CD1c-positive myeloid dendritic cell (primary cell): Measurements from ENCODE around the gene STYXL1.
"Not testable (repeated sequence)": the region's sequence is repeated elsewhere in the genome, so short reads cannot be mapped to it uniquely, and the experiment has no call there.

Experiments
- DNase-seq: peaks from one replicate; pipeline ENCODE4 v3.0.0-alpha.2; 2016; ENCODE audit errors: extremely low spot score

The STYXL1 gene

GRCh38 chr7:76066716-76067503 lies 19.1 kb upstream of the STYXL1 start:
- no peak for DNase-seq

- DNase-seq: no peak
Measured at GRCh38 chr7:76065016-76065612, 17.3 kb upstream of the STYXL1 start.

GRCh38 chr7:76064208-76064970 lies 16.6 kb upstream of the STYXL1 start:
- no peak for DNase-seq

GRCh38 chr7:76063525-76063924 lies 15.7 kb upstream of the STYXL1 start:
- DNase-seq: no peak

GRCh38 chr7:76063114-76063513 lies 15.3 kb upstream of the STYXL1 start:
- DNase-seq: no peak

- DNase-seq: no peak
Measured at GRCh38 chr7:76062254-76062653, 14.5 kb upstream of the STYXL1 start.

- no peak for DNase-seq
Measured at GRCh38 chr7:76060842-76061241, 13.0 kb upstream of the STYXL1 start.

- not testable (repeated sequence) for DNase-seq
Measured at GRCh38 chr7:76058745-76059144, 10.9 kb upstream of the STYXL1 start.

- no peak for DNase-seq
Measured at GRCh38 chr7:76057813-76058145, 10.0 kb upstream of the STYXL1 start.

GRCh38 chr7:76057103-76057812 lies 9.5 kb upstream of the STYXL1 start:
- DNase-seq: no peak

GRCh38 chr7:76056241-76056640 lies 8.4 kb upstream of the STYXL1 start:
- no peak for DNase-seq

GRCh38 chr7:76054123-76055120 lies 6.6 kb upstream of the STYXL1 start:
- DNase-seq: no peak

- no peak for DNase-seq
Measured at GRCh38 chr7:76053461-76053860, 5.7 kb upstream of the STYXL1 start.

GRCh38 chr7:76052681-76053080 lies 4.9 kb upstream of the STYXL1 start:
- DNase-seq: not testable (repeated sequence)

GRCh38 chr7:76051840-76052239 lies 4.0 kb upstream of the STYXL1 start:
- DNase-seq: no peak

- no peak for DNase-seq
Measured at GRCh38 chr7:76050545-76050944, 2.7 kb upstream of the STYXL1 start.

GRCh38 chr7:76049295-76049694 lies 1.5 kb upstream of the STYXL1 start:
- DNase-seq: no peak

- DNase-seq: no peak
Measured at GRCh38 chr7:76048668-76048988, 828 bp upstream of the STYXL1 start.

GRCh38 chr7:76047305-76047810 lies 442 bp downstream of the STYXL1 start:
- DNase-seq: peak; percentile 43

GRCh38 chr7:76044375-76044865 lies 3.4 kb downstream of the STYXL1 start:
- DNase-seq: peak; percentile 63

- DNase-seq: no peak
Measured at GRCh38 chr7:76040126-76040525, 7.7 kb downstream of the STYXL1 start.
